GM10248 (cell line): ENCODE measurements around the gene CUX1.

ENCODE experiments used
- CTCF ChIA-PET: fragments of 300-600 bp; sonication (Branson Sonifier 250); formaldehyde crosslinking; extraction: SDS; loops from one replicate; lab custom pipeline; 2021; ENCODE audit warnings: antibody characterized with exemption; lab: Yijun Ruan, JAX
- POLR2A ChIA-PET: fragments of 350-650 bp; sonication (Branson Sonifier 250); formaldehyde crosslinking; extraction: SDS; loops from one replicate; lab custom pipeline; 2020; ENCODE audit warnings: antibody characterized with exemption; lab: Yijun Ruan, JAX
- DNase-seq: peaks from one replicate; pipeline ENCODE4 v3.0.0; 2012; ENCODE audit errors: extremely low spot score
- TF ChIP-seq, protein P1 (sequence below): IDR thresholded peaks from 2 replicates; pipeline ENCODE4 v1.5.1; 2012; ENCODE audit warnings: mild to moderate bottlenecking, low read depth; ENCODE audit errors: extremely low read depth, missing control alignments, control extremely low read depth

CUX1 gene

DNA sequence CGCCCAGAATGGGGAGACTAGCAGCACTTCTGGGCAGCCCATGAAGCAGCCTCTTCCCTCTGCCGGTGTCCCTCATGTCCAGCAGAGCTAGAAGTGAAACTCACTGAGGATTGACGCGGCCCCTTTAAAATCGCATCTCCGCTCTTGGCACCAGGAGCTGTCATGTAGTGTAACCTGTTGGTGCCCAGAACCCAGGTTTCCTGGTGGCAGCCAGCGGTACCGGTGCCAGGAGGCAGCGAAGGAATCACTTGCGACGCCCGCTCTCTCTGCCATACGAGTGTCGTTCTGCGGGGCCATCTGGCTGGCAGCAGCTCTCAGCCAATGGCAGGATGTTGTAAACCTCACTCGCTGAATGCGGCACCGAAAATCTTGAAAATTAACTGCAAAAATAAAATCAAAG lies 82.7 kb downstream of the CUX1 start:
- DNase-seq = no peak
- CTCF ChIA-PET = interaction anchor here (0.9 to 1.3 kb wide), 4 partner anchors 11 to 44 kb away, joined by 3 to 5 read pairs (median 4); no protein-coding TSS in a partner anchor
- POLR2A ChIA-PET = no interaction called here
- TF ChIP-seq, protein P1, sequence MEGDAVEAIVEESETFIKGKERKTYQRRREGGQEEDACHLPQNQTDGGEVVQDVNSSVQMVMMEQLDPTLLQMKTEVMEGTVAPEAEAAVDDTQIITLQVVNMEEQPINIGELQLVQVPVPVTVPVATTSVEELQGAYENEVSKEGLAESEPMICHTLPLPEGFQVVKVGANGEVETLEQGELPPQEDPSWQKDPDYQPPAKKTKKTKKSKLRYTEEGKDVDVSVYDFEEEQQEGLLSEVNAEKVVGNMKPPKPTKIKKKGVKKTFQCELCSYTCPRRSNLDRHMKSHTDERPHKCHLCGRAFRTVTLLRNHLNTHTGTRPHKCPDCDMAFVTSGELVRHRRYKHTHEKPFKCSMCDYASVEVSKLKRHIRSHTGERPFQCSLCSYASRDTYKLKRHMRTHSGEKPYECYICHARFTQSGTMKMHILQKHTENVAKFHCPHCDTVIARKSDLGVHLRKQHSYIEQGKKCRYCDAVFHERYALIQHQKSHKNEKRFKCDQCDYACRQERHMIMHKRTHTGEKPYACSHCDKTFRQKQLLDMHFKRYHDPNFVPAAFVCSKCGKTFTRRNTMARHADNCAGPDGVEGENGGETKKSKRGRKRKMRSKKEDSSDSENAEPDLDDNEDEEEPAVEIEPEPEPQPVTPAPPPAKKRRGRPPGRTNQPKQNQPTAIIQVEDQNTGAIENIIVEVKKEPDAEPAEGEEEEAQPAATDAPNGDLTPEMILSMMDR = no peak

DNA sequence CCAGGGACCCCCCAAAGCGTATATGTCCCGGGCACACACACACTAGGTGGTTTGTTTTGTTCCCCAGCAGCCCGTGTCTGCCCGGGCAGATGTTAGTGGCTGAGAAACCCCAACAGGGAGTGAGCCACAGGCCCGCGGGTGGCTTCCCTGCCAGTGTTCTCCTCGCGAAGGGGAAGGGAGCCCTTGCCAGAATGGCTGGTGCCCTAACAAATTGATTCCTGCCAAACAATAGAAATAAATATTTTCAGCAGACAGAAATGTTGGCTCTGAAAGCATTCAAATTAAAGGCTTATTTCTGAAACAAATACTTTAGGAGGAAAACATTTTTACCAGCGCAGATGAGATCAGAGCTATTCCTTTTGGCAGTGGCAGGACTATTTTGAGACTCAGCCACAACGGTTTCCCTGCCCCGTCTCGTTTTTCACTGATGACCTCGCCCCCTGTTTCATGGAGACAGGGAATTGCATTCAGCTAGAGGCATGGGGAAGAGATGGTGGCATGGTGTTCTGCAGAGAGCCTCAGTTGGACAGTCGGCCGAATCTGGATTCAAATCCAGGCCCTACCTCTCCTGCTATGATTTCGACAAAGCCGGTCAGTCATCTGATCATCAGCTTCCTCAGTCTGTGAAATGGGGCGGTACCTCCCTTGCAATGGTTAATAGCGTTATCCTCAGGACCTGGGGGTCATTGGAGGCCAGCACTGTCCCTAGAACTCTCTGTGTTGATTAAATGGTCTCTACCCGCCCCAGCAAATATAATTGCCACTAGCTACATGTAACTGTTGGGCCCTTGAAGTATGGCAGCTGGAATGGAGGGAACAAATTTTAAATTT lies 84.5 kb downstream of the CUX1 start:
- TF ChIP-seq, protein P1 = no peak
- POLR2A ChIA-PET = no interaction called here
- DNase-seq = no peak
- CTCF ChIA-PET = no interaction called here

GRCh38 chr7:101902680-101903514 lies 85.5 kb downstream of the CUX1 start:
- ChIA-PET CTCF (no interaction called here), POLR2A (no interaction called here)
- DNase-seq = no peak
- TF ChIP-seq, protein P1 = no peak

GRCh38 chr7:101903515-101903868 lies 86.1 kb downstream of the CUX1 start:
- CTCF ChIA-PET = no interaction called here
- POLR2A ChIA-PET = no interaction called here
- TF ChIP-seq, protein P1 = no peak
- no peak for DNase-seq

DNA sequence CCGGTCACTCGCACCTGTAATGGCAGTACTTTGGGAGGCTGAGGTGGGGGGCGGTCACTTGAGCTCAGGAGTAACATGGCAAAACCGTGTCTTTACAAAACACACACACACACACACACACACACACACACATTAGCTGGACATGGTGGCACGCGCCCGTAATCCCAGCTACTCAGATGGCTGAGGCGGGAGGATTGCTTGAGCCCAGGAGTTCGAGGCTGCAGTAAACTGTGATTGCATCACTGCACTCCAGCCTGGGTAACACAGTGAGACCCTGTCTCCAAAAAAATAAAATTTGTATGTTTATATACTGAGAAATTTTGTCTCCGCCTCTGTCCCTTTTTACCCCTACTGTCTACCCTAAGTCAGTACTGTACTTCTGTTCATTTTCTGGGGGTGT lies 86.6 kb downstream of the CUX1 start:
- DNase-seq = no peak
- CTCF ChIA-PET = no interaction called here
- TF ChIP-seq, protein P1 = no peak
- POLR2A ChIA-PET = no interaction called here

DNA sequence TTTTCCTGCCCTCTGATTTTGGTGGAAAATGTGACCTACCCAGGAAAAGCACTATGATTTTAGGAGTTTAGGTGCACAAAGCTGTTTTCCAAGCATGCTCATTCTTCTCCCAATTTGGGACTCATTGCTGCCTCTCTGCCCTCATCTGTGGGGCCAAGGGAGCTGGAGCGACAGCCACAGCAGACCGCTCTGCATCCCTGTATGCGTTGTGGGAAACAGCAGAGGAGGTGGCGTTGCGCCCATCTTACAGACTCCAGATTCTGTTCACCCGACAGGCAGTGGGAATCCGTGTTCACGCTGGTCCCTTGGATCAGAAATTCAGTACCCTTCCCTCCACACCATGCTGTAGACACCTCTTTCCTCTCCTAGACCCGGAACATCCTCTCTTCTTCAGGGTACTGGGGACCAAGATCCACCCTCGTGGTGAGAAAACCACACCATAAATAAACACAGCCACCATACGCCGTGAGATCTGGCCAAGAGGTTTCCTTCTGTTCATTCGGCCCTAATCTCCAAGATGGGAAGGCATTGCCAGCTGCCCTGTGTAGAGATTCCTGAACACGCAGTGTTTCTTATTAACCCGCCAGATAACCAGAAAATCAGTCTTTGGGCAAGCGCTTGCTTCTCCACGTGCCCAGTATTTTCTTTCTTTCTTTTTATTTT lies 87.9 kb downstream of the CUX1 start:
- TF ChIP-seq, protein P1 = no peak
- CTCF ChIA-PET = no interaction called here
- DNase-seq = no peak
- POLR2A ChIA-PET = interaction anchor here (0.6 kb wide), 1 partner anchor 62 kb away, joined by 7 read pairs; no protein-coding TSS in a partner anchor
